ENCODE measurements around the gene PCGF3. TPM values are rescaled to one million over a fixed set of nuclear protein-coding genes. Genes with fewer than 3 reads are reported as not detected.

The PCGF3 gene
- total RNA-seq, result 33.2 and 49.9 TPM in 2 replicates

GRCh38 chr4:705278-706082 is at the start of gene PCGF3:
PCGF3 (plus strand) TSS chr4:705832; CDS start chr4:733681, 27,849 bp downstream.
- DNase-seq (ENCODE audit: low read depth in 2 of 2), result peak; percentile 87 to 96

GRCh38 chr4:656436-657337 is 48.9 kb upstream of the PCGF3 start:
- DNase-seq (ENCODE audit: low read depth in 2 of 2), result no peak

GRCh38 chr4:657338-657833 is 48.2 kb upstream of the PCGF3 start:
- no peak for DNase-seq (ENCODE audit: low read depth in 2 of 2)

- DNase-seq (ENCODE audit: low read depth in 2 of 2), result no peak
These were observed 47.6 kb upstream of the PCGF3 start for GRCh38 chr4:657834-658667.

GRCh38 chr4:658681-659667 is 46.7 kb upstream of the PCGF3 start:
- no peak for DNase-seq (ENCODE audit: low read depth in 2 of 2)

- DNase-seq (ENCODE audit: low read depth in 2 of 2), result no peak
These were observed 45.8 kb upstream of the PCGF3 start for GRCh38 chr4:659851-660250.

GRCh38 chr4:660401-660800 is 45.2 kb upstream of the PCGF3 start:
- DNase-seq (ENCODE audit: low read depth in 2 of 2), result no peak

GRCh38 chr4:661231-661630 is 44.4 kb upstream of the PCGF3 start:
- no peak for DNase-seq (ENCODE audit: low read depth in 2 of 2)

GRCh38 chr4:661881-662761 is 43.5 kb upstream of the PCGF3 start:
- DNase-seq (ENCODE audit: low read depth in 2 of 2), result no peak

GRCh38 chr4:663046-663437 is 42.6 kb upstream of the PCGF3 start:
- DNase-seq (ENCODE audit: low read depth in 2 of 2), result no peak

GRCh38 chr4:663438-664428 is 41.9 kb upstream of the PCGF3 start:
- no peak for DNase-seq (ENCODE audit: low read depth in 2 of 2)

- no peak for DNase-seq (ENCODE audit: low read depth in 2 of 2)
These were observed 40.9 kb upstream of the PCGF3 start for GRCh38 chr4:664713-665231.

- no peak for DNase-seq (ENCODE audit: low read depth in 2 of 2)
These were observed 40.3 kb upstream of the PCGF3 start for GRCh38 chr4:665381-665750.

- DNase-seq (ENCODE audit: low read depth in 2 of 2), result no peak
These were observed 39.7 kb upstream of the PCGF3 start for GRCh38 chr4:665751-666435.

- no peak for DNase-seq (ENCODE audit: low read depth in 2 of 2)
These were observed 39.2 kb upstream of the PCGF3 start for GRCh38 chr4:666436-666810.

- no peak for DNase-seq (ENCODE audit: low read depth in 2 of 2)
These were observed 38.6 kb upstream of the PCGF3 start for GRCh38 chr4:666822-667544.

- DNase-seq (ENCODE audit: low read depth in 2 of 2), result no peak
These were observed 38.1 kb upstream of the PCGF3 start for GRCh38 chr4:667545-667925.
